Lung (tissue), 12 donors: ENCODE data around the gene DUSP16. TPM values are rescaled to one million over a fixed set of nuclear protein-coding genes. Genes with fewer than 3 reads are reported as not detected.

Experiments used
- ATAC-seq: fragments of 200-7000 bp; cut with Tn5 transposase; one replicate; pipeline ENCODE4 v1.9.1; 2020; ENCODE audit warnings: moderate number of reproducible peaks; ENCODE audit not compliant: insufficient read depth, low FRiP score
- DNase-seq, 3 donors: peaks; one replicate each; pipeline ENCODE4 v3.0.0-alpha.2; 2013 to 2017
- H3K27ac ChIP-seq, 2 donors: one replicate each; pipeline ENCODE4 v1.5.1; 2013; ENCODE audit warnings: mild to moderate bottlenecking in 2 of 2, moderate library complexity in 2 of 2, control low read depth in 1 of 2, inconsistent platforms in 1 of 2, low read depth in 1 of 2, low read length in 1 of 2
- H3K27me3 ChIP-seq, 3 donors: one replicate each; pipeline ENCODE4 v1.5.1; 2013; ENCODE audit warnings: low read length in 2 of 3; ENCODE audit not compliant: control insufficient read depth in 3 of 3, insufficient read depth in 3 of 3
- H3K36me3 ChIP-seq, 4 donors: one replicate each; pipeline ENCODE4 v1.5.1; 2013; ENCODE audit warnings: low read length in 4 of 4, mild to moderate bottlenecking in 1 of 4, moderate library complexity in 1 of 4; ENCODE audit not compliant: control insufficient read depth in 4 of 4, insufficient read depth in 4 of 4
- H3K4me1 ChIP-seq, 5 donors: one replicate each; pipeline ENCODE4 v1.5.1; 2013; ENCODE audit warnings: low read length in 5 of 5, mild to moderate bottlenecking in 2 of 5, moderate library complexity in 1 of 5; ENCODE audit not compliant: control insufficient read depth in 5 of 5, insufficient read depth in 5 of 5
- H3K4me3 ChIP-seq: one replicate; pipeline ENCODE4 v1.5.1; 2013; ENCODE audit warnings: mild to moderate bottlenecking, control low read depth, moderate library complexity
- H3K9ac ChIP-seq, 2 donors: one replicate each; pipeline ENCODE4 v1.5.1; 2013; ENCODE audit warnings: low read length in 2 of 2, control low read depth in 1 of 2; ENCODE audit not compliant: insufficient read depth in 1 of 2
- H3K9me3 ChIP-seq, 4 donors: one replicate each; pipeline ENCODE4 v1.5.1; 2013; ENCODE audit warnings: low read length in 3 of 4, mild to moderate bottlenecking in 1 of 4, moderate library complexity in 1 of 4; ENCODE audit not compliant: control insufficient read depth in 4 of 4, insufficient read depth in 3 of 4
- WGBS, 2 donors: extraction: QIAGEN DNeasy Blood & Tissue Kit; methylation state at CpG; one replicate each; pipeline ENCODE4 v1.1.7; 2013; 5-methylcytosine and 5-hydroxymethylcytosine counted together
- polyA plus RNA-seq, 2 donors: library from polyadenylated mRNA; stranded (reverse); fragments of 200-250 nt; gene quantifications; one replicate each; pipeline ENCODE4 v1.2.1, GENCODE V29; 2013
- total RNA-seq, 2 donors: library from RNA; depleted of rRNA in 1 of 2; stranded (reverse); fragments of >200 nt in 1 of 2; gene quantifications; one replicate each; pipeline ENCODE4 v1.2.1, GENCODE V29; 2014 to 2021
- TF ChIP-seq, protein P1 (sequence below): IDR thresholded peaks from 2 replicates; pipeline ENCODE4 v1.5.1; 2012; ENCODE audit warnings: mild to moderate bottlenecking; ENCODE audit errors: control extremely low read depth, extremely low read depth
- donor health status: control.
- donor health status: control.
- donor health status: Bipolar disorder and iron deficiency.
- donor health status: healthy.
- donor health status: DM: yes; HTN: yes; CAD: no.

DUSP16 gene
- total and polyA plus RNA-seq, 4 donors: 11.1 to 40.0 (median 25.8) TPM

- Histone ChIP-seq H3K9ac (no peak overlapping the region), H3K36me3 (peaks cover 0 to 2% (median 0%) of the 10 kb centered on the region in 4 donors), H3K27ac (peak overlapping the region in 1 of 2 donors; percentile 64), H3K4me1 (peaks cover 7 to 53% (median 21%) of the 10 kb centered on the region in 5 donors), H3K4me3 (no peak overlapping the region), H3K27me3 (no peaks in the 10 kb centered on the region), H3K9me3 (no peaks in the 10 kb centered on the region)
- 88 to 97% methylated on average over 2 of the region's 2 CpGs for WGBS, 2 donors
- DNase-seq (no peak), ATAC-seq (no peak)
- TF ChIP-seq, protein P1, sequence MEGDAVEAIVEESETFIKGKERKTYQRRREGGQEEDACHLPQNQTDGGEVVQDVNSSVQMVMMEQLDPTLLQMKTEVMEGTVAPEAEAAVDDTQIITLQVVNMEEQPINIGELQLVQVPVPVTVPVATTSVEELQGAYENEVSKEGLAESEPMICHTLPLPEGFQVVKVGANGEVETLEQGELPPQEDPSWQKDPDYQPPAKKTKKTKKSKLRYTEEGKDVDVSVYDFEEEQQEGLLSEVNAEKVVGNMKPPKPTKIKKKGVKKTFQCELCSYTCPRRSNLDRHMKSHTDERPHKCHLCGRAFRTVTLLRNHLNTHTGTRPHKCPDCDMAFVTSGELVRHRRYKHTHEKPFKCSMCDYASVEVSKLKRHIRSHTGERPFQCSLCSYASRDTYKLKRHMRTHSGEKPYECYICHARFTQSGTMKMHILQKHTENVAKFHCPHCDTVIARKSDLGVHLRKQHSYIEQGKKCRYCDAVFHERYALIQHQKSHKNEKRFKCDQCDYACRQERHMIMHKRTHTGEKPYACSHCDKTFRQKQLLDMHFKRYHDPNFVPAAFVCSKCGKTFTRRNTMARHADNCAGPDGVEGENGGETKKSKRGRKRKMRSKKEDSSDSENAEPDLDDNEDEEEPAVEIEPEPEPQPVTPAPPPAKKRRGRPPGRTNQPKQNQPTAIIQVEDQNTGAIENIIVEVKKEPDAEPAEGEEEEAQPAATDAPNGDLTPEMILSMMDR: no peak
Observed at GRCh38 chr12:12441429-12441807, 121.2 kb downstream of the DUSP16 start.

- Histone ChIP-seq H3K27ac (peak overlapping the region in 1 of 2 donors; percentile 64), H3K4me1 (peaks cover 7 to 56% (median 21%) of the 10 kb centered on the region in 5 donors), H3K27me3 (no peaks in the 10 kb centered on the region), H3K36me3 (peaks cover 0 to 3% (median 0%) of the 10 kb centered on the region in 4 donors), H3K4me3 (no peak overlapping the region), H3K9me3 (no peaks in the 10 kb centered on the region), H3K9ac (no peak overlapping the region)
- DNase-seq (no peak), ATAC-seq (no peak)
- TF ChIP-seq, protein P1: no peak
- 92 to 95% methylated on average over 4 of the region's 4 CpGs for WGBS, 2 donors
Observed at GRCh38 chr12:12440784-12441428, 121.8 kb downstream of the DUSP16 start.

DNA sequence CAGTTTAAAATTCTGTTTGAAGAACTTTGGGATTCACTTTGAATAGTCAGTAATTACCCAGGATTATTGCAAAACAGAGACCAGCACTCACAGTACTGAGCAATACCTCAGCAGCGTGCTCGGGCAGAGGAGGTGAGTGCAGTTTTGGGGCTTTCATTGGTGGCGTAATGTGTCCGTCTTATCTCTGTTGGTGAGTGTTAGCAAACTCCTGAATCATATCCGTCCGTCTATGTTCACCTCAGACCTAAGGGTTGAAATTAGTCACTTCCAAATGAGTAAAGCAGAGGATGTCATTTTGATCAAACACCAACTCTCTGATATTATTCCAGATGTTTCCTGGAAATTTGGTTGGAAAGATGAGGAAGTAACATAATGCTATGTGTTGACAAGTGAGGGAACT lies 123.0 kb downstream of the DUSP16 start:
- TF ChIP-seq, protein P1: no peak
- Histone ChIP-seq H3K27me3 (no peaks in the 10 kb centered on the region), H3K9ac (no peak overlapping the region), H3K36me3 (peaks cover 0 to 3% (median 0%) of the 10 kb centered on the region in 4 donors), H3K4me3 (no peak overlapping the region), H3K27ac (no peak overlapping the region), H3K9me3 (no peaks in the 10 kb centered on the region), H3K4me1 (peaks cover 7 to 62% (median 27%) of the 10 kb centered on the region in 5 donors)
- ATAC-seq (peak; percentile 45), DNase-seq (peak in 1 of 3 donors; percentile 45)
- 28 to 38% methylated on average over 6 of the region's 6 CpGs for WGBS, 2 donors
